CD4-positive, alpha-beta T cell treated with Interleukin-6 for 4 hours (primary cell): ENCODE results near the gene FER.
A peak's percentile ranks its signal among the peaks of the same experiment; 100 is the strongest.
"Not testable (repeated sequence)": the region's sequence is repeated elsewhere in the genome, so short reads cannot be mapped to it uniquely, and the experiment has no call there.

Experiments used
- DNase-seq: peaks from one replicate; pipeline ENCODE4 v3.0.0-alpha.2; 2020; ENCODE audit warnings: mixed read lengths

Gene FER

DNA sequence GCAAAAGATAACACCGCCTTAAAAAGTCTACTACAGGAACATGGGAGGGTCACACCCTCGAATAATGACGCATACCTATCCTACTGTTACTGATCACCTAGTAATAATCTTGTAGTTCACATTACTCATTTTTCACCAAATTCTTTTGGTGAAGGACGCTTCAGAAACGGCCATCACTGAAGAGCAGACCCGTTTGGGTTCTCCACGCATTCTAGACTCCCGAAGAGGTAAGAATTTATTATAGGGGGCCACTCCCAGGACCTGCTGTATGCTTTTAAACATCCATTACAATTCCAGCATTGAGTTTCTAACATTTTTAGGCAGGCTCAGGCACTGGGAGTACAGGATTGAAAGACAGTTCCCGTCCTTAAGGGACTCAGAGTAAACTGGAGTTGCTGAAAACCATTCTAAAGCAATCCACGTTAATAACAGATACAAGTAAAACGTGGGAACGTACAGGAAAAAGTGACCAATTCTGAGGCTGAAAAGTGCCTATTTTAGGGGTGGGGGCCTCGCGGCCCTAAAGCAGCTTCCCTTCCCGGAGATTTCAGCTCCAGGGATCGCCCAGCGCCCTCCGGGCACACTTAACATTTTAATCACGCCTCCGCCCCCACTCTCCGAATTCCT lies at the start of gene FER:
Gene FER, plus strand, starts transcription at position 124 of the 627 bp plus-strand sequence. CDS start 50,286 bp downstream, outside the sequence.
- DNase-seq: peak; percentile 43

DNA sequence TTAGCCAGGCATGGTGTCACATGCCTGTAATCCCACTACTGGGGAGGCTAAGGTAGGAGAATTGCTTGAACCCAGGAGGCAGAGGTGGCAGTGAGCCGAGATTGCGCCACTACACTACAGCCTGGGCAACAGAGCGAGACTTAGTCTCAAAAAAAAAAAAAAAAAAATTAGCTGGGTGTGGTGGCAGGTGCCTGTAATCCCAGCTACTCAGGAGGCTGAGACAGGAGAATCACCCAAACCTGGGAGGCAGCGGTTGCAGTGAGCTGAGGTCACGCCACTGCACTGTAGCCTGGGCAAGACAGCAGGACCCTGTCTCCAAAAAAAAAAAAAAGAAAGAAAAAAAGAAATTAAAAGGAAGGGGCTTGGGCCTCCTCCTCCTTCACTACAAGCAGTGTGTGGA lies 47.3 kb upstream of the FER start:
- DNase-seq: not testable (repeated sequence)

DNA sequence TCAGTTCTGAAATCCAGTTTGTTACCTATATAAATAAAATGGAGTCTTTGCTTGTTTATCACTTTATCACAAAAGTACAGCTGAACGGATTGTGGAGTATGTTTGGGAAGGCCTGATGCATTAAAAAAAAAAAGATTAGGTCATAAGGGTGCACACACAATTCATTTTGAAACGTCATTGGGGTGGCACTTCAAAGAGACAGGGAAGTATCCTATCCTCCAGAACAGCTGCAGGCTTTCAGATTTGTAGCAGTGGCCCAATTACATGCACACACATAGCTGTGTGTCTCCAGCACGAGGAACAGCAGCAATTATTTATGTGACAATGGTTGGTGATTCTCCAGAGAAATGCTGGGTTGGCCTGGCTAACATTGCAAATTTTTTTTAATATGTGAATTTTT lies 46.8 kb upstream of the FER start:
- no peak for DNase-seq

DNA sequence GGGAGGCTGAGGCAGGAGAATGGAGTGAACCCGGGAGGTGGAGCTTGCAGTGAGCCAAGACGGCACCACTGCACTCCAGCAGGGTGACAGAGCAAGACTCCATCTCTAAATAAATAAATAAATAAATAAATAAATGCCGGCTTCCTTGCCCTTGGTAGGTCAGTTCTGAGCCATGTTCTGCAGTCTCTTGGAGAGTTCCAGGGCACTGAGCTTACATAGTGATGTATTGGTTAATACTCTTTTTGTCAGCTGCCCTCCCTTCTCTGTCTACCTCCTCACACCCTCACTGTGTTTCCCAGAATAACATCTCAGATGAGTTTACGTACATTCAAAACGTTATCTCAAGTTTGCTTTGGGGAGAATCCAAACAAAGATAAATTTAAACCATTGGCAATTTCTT lies 45.2 kb upstream of the FER start:
- DNase-seq: no peak

DNA sequence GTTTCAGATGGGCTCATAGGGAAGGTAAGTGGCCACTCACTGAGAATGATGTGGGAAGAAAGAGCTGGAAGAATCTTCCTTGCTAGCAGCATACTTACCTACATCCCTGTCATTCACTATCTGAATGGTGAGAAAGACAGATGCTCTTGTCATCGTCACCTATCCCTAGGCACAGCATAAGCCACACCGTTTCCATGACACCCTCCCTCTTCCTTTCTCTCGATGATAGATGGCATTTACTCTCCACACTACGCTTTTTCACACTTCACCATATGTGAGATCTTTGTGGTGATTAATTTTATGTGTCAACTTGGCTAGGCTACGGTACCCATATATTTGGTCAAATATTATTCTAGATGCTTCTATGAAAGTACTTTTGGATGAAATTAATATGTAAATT lies 44.4 kb upstream of the FER start:
- no peak for DNase-seq

DNA sequence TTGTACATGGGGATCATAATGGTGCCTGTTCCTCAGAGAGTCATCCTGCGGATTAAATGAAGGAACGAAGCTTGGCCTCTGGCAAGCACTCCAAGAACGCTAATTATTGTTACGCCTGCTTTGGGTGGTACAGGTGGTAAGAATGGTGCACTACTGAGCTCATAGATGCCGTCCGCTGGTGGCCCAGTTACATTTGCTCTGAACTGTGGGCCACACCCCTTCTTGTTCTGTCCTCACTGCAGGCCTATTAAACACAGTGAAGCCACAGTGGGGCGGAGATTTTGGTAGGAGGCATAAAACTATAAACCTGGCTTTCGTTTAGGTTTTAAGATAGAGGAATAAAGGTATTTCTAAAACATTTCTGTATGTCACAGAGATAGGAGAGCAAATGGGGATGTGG lies 40.6 kb upstream of the FER start:
- DNase-seq: no peak

DNA sequence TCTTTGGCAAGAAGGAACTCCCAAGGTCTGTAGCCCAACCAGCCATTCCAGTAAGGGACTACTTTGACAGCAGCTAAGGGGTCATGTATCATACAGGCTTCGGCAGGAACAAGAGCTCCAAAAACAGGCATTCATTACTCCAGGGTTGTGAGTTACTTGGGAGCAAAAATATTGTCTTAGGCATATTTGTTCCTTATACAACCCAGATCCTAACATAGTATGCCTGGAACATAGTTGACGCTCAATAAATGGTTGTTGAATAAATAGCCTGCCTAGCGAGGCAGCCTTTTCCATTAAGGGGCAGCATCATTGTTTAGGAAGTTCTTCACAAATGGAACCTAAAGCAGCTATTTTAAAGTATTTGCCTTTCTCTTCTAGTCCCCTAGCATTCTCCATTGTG lies 35.8 kb upstream of the FER start:
- DNase-seq: no peak

DNA sequence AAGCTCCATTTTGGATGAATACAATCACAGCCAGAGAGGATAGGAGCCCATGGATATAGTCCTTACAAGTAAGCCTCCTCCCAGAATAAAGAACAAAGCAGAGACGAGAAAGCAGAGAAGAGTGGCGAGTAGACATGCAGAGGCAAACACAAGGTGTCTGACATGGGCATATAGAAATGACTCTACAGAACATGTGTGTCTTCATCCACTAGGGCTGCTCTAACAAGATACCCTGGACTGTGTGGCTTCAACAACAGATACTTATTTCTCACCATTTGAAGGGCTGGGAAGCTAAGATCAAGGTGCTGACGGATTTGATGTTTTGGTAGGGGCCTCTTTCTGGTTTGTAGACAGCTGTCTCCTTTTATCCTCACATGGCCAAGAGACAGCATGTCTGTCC lies 32.3 kb upstream of the FER start:
- DNase-seq: no peak

DNA sequence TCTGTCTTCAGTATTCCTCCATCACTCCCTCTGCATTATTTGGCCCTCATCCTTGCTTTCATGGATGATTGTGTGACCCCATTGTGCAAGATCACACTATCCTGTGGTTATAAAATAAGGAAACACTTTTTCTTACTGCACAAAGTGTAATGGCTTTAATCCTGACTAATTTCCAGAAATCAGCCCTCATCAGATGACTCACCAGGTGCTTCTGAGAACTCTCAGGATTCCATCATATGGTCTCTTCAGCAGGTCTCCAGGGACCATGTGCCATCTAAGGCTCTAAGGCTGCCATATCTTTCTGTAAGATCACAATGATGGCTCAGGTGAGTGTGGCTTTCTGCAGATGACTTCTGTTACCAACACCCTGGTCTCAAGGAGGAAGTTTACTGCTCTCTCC lies 27.3 kb upstream of the FER start:
- no peak for DNase-seq

DNA sequence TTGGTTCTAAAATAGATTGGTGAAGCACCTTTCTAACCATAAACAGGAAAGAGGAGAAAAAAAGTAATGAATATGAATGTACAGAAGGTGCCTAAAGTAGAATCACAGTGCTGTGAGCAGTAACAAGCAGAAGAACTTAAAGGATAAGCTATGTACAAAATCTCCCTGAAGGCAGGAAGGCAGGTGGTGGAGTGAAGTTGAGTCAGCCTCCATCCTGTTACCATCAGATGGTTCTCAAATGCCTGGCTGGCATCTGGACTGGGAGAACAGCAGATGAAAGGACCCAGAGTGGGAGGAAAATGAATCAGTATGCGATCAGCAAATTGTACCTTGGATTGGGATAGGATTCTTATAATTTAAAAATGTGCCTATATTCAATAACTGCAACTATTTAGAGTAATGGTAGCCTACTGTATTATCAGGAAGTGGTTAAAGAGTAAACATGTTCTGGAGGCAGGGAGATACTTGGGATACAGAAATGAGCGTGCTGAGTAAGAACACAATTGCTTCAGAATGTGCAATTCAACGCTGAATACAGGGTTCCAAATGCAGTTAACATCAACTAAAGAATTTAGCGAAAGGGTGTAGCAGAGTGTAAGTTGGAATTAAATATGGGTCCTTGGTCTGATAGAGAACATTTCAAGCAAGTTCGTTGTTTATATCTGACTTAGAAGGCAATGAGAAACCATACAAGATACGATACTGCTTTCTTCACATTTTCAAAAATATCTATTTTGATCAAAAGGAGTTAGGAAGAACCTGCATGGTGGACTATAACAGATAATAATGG lies 21.1 kb upstream of the FER start:
- DNase-seq: no peak

DNA sequence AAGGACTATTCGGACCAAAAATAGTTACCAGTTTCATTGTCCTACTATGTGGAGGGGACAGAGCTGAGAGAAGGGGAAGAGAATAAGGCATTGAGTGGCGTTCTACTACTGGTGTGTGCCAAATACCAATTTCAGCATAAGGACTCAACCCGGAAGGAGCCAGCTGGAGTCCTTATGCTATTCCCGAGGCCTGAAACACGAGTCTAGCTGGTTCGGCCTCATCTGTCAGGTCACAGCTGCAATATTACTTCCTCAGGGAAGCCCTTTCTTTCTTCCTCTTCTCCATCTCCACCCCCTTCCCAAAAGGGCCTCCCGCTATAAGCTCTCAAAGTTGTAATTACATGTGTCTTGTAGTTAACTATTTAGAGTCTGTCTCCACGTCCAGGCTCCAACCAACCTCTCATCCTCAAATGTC lies 20.5 kb upstream of the FER start:
- no peak for DNase-seq

DNA sequence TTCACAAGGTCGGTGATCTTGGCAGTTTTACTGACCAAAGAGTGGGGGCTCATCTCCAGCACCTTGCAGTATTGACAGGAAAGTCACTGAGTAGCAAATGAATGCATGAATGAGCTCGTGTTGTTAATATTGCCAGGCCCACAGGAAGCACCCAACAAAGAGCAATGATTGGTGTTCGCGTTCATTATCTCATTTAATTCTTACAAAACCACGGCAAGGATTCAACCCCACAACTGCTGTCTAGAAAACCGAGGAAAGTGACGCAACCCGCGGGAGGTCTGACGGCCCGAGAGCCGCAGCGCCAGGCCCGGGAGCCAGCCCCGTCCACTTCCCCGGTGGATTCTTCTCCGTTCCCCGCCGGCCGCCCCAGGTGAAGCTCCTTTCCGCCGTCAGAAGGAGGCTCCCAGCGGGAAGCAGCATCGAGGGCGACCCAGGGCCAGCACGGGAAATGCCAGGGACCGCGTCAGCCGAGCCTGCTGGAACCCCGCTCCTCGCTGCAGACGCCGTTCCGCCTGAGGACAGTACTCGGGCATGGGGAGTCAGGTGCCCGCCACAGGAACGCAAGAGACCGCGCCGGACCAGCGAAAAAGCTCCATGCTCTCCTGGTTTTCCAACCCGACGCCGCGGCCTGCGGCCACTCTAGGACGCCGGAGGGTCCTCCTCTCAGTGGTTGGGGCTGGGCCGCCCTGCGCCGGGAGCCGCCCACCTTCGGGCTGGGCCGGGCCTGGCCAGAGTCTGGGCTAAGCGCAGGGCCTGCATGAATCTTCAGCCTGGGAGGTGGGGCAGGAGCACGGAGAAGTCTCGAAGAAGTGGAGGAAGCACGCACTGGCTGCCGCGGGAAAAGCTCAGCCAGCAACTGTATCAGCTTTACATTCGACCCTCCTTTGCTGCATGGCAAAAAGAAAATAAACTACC lies 19.8 kb upstream of the FER start:
- peak; percentile 42 for DNase-seq

DNA sequence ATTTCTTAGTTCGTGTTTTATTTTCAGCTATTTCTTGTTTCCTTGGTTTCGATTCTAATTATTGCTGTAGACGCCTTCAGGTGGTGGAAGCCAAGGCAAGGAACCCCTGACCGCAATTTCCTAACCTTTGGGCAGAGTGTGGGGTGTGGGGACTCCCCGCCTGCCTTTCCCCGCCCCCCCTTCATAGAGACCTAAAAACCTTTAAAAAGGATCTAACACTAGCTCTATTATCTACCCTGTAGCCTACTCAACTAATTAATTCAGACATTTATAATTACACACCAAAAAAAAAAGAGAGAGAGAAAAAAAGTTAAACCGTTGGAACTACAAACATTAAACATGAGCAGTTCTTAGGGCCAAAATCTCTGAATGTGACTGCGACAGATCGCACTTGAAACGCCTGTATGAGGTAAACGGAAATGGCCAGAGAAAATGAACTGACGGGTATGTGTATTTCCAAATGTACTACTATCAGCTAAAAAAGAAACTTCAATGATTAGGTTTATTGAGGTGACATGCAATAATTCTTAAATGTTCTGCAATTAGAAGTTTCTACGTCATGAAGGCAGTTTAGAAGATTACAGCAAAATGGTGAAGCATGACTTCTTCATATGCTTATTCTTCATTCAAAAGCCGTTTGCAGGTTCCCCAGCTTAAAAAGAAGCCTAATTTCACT lies 19.0 kb upstream of the FER start:
- peak; percentile 55 for DNase-seq

DNA sequence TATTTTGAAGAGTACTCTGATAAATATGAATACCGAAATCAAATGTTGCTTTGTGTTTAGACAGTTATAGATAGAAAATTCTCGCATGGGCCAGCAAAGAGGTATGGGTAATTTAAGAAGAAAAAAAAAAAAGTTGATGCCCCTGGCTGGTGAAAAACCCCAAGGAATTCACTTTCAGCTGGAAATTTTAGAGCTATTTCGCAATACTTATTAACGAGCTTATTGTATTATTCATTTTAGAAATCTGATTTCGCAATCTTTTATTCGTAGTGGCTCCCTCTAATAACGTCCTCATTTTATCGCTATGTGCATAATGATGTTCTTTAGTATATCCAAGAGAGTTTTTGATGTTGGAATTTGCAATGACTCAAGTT lies 18.5 kb upstream of the FER start:
- DNase-seq: no peak

DNA sequence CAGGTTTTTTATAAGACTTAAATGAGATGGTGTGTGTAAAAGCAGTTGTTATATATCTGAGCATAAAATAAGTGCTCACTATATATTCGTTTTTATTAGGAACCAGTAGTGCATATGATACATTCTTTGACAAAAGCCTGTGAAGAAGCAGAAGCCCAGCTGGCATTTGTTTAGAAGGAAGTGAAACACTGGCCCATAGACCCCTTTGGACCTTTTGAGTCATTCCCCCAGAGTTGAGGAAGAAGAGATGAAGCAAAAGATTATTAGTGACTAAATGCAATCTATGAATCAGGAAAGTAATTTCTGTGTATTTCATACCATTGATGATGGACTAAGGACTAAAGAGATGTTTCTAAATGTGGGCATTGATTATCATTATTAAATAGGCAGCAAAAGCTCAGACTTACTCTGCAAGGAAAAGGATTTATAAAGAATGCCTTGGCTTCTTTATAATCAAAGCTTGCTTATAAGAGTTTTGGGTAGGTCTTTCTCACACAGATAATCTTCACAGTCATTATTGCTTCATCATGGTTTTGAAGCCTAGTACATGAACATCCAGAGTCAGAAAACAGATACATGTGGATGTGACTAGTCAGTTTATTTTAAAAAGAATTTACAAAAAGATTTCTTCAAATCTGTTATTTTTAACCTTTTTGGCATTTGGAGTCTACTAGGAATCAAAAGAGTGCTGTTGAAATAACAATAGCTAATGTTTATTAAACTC lies 16.9 kb upstream of the FER start:
- DNase-seq: no peak

DNA sequence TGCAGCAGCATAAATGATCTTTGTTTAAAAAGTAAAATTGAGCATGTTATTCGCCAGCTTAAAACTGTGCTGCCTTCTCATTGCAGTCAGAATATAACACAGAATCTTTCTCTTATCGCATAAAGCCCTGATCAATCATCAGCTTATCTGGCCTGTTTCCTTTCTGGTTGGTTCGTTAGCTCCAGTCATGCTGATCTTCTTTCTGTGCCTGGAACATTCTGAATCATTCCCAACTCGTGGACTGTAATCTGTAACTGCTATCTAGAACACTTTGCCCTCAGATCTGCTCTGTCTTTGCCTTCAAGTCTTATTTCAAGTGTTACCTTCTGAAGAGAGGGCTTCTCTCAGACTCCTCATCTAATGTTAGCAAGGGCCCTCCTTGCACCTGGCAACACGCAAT lies 11.9 kb upstream of the FER start:
- no peak for DNase-seq

DNA sequence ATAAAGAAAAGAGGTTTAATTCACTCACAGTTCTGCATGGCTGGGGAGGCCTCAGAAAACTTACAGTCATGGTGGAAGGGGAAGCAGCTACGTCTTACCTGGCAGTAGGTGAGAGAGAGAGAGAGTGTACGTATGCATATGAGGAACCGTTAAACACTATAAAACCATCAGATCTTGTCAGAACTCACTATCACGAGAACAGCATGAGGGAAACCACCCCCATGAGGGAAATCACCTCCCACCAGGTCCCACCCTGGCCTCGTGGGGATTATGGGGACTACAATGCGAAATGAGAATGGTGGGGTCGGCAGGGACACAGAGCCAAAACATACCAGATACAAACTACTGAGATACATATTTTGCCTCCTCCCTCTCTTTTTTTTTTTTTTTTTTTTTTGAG lies 10.8 kb upstream of the FER start:
- DNase-seq: no peak

DNA sequence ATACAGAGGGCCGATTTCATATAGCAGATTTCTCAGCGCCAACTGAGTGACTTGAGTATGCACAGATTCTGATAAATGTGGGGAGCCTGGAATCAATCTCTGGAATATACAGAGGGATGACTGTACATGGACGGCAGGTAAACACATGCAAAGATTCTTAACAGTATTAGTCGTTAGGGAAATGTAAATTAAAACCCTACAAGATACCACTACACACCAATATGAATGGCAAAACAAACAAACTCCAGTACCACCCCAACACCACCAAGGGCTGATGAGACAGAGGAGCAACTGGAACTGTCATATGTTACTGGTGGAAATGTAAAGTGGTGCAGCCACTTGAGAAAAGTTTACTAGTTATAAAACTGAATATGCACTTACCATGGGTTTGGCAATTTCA lies 8.3 kb upstream of the FER start:
- DNase-seq: no peak

DNA sequence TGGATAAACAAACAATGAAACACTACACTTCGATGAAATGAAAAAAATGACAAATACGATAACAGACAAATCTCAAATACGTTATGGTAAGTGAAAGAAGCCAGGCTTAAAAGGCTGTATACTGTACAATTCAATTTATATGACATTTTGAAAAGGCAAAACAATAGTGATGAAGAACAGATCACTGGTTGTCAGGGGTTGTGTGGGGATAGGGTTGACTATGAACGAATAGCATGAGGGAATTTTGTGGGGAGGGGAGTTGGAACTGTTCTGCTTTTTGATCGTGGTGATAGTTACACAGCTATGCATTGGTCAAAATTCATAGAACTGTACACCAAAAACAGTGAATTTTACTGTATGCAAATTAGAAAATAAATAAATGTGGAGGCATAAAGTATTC lies 7.8 kb upstream of the FER start:
- DNase-seq: no peak

DNA sequence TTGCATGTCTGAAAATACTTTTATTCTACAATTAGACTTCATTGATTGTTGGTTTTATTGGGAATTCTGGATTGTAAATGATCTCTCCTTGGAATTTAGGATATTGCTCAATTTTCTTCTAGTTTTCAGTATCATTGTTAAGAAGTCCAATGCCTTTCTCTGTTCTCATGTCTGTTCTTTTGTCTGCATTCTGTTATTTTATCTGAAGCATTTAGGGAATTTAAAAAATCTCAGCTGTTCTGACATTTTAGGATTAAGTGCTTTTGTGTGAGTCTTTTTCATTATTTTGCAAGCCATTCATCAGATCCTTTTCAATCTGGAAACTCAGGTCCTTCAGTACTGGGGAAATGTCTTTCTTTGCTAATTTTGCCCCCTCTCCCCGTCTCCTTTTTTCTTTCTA lies 4.4 kb upstream of the FER start:
- DNase-seq: no peak

DNA sequence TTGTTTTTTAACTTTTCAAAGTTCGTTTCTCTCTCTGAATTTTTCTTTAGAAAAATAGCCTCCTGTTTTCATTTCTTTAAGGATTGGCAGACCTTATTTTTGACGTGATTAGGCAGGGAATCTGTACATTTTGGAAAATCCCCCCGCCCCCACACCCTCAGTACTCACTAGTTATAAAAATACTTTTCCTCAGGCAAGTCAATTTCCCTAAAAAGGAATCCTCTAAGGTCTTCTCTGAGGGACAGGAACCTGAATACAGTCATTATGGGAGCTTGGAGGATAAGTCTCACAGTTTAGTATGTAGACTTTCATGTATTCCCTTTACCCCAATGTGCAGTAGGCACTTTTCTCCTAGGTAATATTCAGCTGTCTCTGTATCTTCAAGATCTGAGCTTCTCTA lies 3.9 kb upstream of the FER start:
- no peak for DNase-seq

DNA sequence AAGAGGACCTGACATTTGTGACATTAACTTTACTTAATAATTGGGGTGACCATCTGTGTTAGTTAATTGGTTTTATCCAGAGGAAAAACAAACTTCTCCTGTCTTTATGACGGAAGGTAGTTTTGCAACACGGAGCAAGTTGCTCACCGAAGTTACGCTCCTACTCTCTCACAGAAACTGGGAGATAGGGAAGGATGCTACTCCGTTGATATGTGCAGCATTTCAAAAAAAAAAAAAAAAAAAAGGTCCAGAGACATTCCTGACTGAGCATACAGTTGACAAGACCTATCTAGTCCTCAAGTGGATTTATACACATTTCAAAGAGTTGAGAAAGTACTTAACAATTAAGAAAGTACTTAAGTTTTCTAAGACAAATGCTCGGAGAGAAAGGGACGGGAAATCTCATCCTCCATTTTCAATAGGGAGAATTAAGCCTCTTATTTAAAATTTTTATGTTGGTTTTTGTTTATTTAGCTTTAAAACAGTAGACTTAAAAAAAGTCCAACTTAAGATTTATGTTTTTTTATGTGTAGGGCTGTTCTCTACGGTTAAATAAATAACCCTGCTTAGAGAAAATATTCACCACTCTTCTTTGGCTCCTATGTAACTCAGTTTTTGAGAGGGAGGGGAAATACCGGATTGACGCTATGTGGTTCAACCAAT lies 455 bp upstream of the FER start:
- no peak for DNase-seq
